ENCODE results near the gene SDCCAG8.

Gene SDCCAG8

GRCh38 chr1:243394601-243395464, 139.0 kb downstream of the SDCCAG8 start:
- FAIRE-seq, result no peak

DNA sequence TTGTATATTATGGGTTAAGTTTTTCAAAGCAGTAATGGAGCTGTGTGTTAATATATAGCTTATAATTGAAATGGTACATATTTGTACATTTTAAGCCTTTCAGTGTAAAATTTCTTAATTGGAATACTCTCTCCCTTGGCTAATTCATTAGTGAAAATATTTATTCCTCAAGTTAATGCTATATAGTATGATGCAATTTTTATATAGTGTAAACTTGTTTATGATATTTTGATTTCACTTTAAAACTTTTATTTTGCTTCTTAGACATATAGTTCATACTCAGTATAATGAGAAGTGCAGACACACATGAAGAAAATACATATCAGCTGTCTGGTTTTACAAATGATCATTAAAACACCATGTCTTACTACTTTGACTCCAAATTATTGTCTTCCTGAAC, 140.6 kb downstream of the SDCCAG8 start:
- no peak for FAIRE-seq

GRCh38 chr1:243396876-243397275, 141.0 kb downstream of the SDCCAG8 start:
- no peak for FAIRE-seq

DNA sequence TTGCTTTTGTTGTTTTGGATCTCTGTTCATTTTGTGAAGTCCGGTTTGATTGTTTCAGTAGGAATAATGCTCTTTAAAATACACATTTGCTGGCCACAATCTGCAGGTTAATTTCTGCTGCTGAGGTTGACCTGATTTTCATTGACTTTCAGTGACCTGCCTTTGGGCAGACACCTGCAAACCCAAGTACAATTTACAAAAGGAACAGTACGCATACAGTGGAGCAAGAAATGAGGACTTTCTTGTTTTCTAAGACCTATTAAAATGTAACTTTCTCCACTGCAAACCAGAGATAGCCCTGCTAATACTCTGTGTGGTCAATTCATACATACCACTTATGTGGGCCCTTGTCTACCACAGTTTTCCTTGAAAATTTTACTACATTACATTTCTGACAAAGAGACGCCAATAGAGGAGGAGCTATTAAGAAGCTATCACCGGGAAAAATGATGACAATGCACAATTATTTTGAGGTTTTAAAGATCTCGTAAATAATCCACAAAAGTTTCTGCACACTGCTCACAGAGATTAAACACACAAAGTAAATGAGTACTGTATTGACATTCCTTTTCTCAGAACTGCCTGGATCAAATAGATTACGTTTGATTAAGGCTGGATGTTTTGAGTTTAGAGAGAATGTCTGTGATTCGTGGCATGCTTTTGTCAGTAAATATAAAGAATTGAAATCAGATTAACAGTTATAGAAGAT, 141.9 kb downstream of the SDCCAG8 start:
- no peak for FAIRE-seq

- no peak for FAIRE-seq
Measured at GRCh38 chr1:243399561-243400155, 143.8 kb downstream of the SDCCAG8 start.

DNA sequence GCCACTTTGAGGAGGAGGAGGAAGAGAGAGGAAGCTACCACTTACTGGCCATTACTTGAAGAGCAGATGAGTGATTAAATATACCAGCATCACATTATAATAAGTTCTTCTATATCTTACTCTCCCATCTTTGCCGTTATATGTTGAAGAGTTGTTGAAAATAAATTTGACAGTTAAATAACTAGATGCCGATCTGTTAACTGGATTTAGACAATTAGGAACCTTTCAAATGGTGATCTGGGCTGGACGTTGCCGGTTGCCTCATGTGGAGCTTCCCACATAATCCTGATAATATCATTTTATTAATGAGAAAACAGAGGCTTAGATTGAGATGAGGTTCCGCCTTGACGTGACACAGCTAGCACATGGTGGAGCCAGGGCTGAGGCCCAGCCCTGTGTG, 147.0 kb downstream of the SDCCAG8 start:
- FAIRE-seq, result no peak

DNA sequence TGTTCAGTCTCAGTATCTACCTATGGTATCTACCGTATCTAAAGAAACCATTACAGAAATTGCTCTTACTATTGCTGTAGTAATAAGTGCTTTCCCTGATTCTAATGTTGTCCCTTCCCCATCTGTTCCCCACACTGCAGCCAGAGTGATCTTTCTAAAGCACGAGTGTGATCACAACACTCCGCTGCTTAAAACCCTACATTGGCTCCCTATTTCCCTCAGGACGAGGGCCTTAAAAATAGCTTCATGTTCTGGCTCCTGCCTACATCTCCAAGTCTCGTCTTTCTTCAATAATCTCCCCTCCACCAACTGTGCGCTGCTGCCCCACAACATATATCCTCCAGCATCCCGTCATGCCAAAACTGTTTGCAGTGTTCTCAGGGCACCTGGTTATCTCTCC, 150.6 kb downstream of the SDCCAG8 start:
- FAIRE-seq, result no peak

DNA sequence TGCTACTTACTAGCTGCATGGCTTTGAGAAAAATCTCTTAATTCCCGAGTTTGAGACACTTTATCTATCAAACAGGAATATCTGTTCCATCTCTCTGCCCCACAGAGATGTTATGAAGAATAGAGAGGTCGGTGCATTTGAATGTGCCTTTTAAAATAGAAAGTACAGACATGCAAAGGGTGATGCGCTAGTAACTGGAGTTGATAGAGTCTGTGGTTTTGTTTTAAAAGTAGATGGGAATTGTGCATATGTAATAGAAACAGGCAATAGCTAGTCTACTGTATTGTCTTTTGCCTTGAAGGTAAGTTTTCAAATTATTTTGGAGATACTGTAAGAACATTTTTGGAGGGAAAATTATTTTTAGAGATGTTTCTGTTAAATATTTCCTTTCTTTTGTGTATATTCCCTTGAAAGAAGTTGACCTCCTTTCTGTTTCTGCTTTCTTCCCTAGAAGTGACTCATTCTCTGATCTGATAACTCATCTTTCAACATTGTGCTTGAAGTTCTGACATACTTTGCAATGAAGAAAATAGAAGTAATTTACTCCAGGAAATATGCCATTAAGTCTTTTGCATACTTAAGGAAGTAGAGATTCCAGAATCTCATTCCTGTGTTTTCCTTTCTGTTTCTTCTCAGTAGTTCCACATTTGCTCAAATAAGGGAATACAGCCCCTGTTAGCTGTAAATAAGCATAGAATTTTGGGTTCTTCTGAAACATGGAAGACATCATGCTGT, 151.6 kb downstream of the SDCCAG8 start:
- FAIRE-seq, result no peak

- FAIRE-seq, result no peak
Measured at GRCh38 chr1:243408479-243408878, 152.6 kb downstream of the SDCCAG8 start.

DNA sequence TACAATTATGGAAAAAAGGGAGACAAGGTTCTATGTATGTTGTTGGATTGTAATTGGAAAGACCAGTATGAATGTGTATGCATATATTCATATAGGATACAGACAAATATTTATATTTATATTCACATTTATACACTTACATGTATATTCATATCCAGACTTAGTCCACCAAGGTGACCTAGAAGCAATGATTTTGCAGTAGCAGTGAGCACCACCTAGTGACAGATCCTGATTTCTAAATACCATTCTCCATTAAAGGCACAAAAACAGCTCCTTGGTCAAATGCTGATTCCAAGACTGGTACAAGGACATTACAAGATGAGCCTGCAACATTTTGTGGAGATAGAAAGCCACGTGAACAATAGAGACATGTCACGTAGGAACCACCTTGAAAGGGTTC, 153.4 kb downstream of the SDCCAG8 start:
- no peak for FAIRE-seq

DNA sequence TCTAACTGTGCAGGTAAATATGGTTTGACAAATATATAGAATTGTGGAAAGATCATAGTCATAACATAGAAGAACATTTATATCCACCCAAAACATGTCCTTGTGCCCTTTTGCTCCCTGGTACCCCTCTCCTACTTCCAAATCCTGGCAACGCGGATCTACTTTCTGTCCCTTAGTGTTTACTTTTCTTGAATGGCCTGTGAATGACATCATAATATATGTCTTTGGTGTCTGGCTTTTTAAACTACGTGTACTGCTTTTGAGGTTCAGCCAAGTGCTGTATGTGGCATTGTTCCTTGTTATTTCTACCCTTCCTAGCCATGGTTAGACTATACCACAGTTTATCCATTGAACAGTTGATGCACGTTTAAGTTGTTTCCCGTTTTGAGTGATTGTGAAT, 155.6 kb downstream of the SDCCAG8 start:
- no peak for FAIRE-seq

GRCh38 chr1:243413431-243414151, 157.8 kb downstream of the SDCCAG8 start:
- no peak for FAIRE-seq

- no peak for FAIRE-seq
Measured at GRCh38 chr1:243414152-243414494, 158.3 kb downstream of the SDCCAG8 start.

- no peak for FAIRE-seq
Measured at GRCh38 chr1:243415663-243416408, 160.0 kb downstream of the SDCCAG8 start.

DNA sequence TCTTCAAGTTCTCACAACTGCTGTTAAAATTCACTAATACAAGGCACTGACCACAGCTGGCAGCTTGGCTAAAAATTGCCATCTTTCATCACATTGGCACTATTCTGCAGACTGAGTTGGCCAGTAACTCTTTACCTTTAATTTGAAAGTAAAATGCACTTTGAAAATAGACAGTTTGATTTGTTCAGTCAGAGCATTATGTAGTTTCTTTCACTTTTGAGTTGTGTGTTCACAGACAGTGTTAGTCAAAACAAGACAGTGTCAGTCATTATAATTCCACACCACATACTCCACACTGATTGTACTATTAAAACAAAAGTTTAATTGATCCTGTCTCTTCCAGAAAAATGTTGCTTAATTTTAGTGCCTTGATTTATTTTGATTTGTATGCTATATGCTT, 160.7 kb downstream of the SDCCAG8 start:
- no peak for FAIRE-seq

GRCh38 chr1:243420016-243420945, 164.4 kb downstream of the SDCCAG8 start:
- FAIRE-seq, result no peak

GRCh38 chr1:243420946-243421685, 165.3 kb downstream of the SDCCAG8 start:
- FAIRE-seq, result no peak

- no peak for FAIRE-seq
Measured at GRCh38 chr1:243421784-243422183, 165.9 kb downstream of the SDCCAG8 start.

DNA sequence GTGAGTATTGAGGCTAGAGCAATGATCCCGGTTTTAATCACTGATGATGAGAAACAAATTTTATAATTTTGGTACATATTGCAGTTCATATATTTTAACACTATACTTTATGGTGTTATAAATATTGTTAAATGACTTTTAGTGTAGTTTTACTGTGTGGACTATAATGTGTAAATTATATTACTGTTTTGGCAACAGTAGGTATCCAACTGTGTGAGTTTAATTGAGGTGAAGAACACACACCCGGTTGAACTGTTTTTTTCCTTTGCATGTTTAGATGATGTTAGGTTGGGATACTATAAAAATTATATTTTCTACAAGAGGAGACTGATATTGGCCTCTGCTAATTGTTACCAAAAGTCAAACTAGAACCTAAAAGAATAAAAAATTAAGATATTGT, 166.5 kb downstream of the SDCCAG8 start:
- no peak for FAIRE-seq

- FAIRE-seq, result no peak
Measured at GRCh38 chr1:243428084-243428483, 172.2 kb downstream of the SDCCAG8 start.
